Psoas muscle (tissue), 8 donors: ENCODE data around the gene CCDC183. TPM values are rescaled to one million over a fixed set of nuclear protein-coding genes. Genes with fewer than 3 reads are reported as not detected.
A peak's percentile ranks its signal among the peaks of the same experiment; 100 is the strongest.
"Not testable (repeated sequence)": the region's sequence is repeated elsewhere in the genome, so short reads cannot be mapped to it uniquely, and the experiment has no call there.

Experiments used
- ATAC-seq, 4 donors: fragments of 200-7000 bp; cut with Tn5 transposase; one replicate each; pipeline ENCODE4 v1.9.1; 2020; ENCODE audit warnings: moderate library complexity in 3 of 4, mild to moderate bottlenecking in 2 of 4
- DNase-seq, 2 donors: peaks; one replicate each; pipeline ENCODE4 v3.0.0-alpha.2; 2020
- H3K27ac ChIP-seq: fragments of 200-600 bp; one replicate; pipeline ENCODE4 v1.8.0; 2022
- H3K27me3 ChIP-seq, 3 donors: fragments of 200-600 bp in 1 of 3; one replicate each; pipeline versions ENCODE4 v1.6.1 to v1.8.0; 2013 to 2022; ENCODE audit warnings: low read length in 2 of 3, mild to moderate bottlenecking in 2 of 3, moderate library complexity in 1 of 3; ENCODE audit not compliant: insufficient read depth in 3 of 3
- H3K36me3 ChIP-seq, 2 donors: fragments of 200-600 bp in 1 of 2; one replicate each; pipeline versions ENCODE4 v1.6.1 to v1.8.0; 2013 to 2022; ENCODE audit warnings: low read depth in 1 of 2, mild to moderate bottlenecking in 1 of 2, moderate library complexity in 1 of 2; ENCODE audit not compliant: insufficient read depth in 1 of 2
- H3K4me1 ChIP-seq: fragments of 200-600 bp; one replicate; pipeline ENCODE4 v1.8.0; 2022
- H3K4me3 ChIP-seq: fragments of 200-600 bp; one replicate; pipeline ENCODE4 v1.8.0; 2022; ENCODE audit warnings: mild to moderate bottlenecking
- H3K9me3 ChIP-seq: fragments of 200-600 bp; one replicate; pipeline ENCODE4 v1.8.0; 2022
- WGBS, 3 donors: extraction: QIAGEN DNeasy Blood & Tissue Kit; methylation state at CpG; one replicate each; pipeline versions ENCODE4 v1.1.6 to v1.1.7; 2013; 5-methylcytosine and 5-hydroxymethylcytosine counted together
- intact Hi-C, 2 donors: fragments of 100-400 bp; cut with DNase I; formaldehyde crosslinking; loops; one replicate each; pipeline versions ENCODE4 v1.11.0 to v1.14.2; 2022
- polyA plus RNA-seq, 3 donors: library from polyadenylated mRNA; stranded (reverse); fragments of 200-250 nt; gene quantifications; one replicate each; pipeline ENCODE4 v1.2.3, GENCODE V29; 2013
- total RNA-seq, 4 donors: library from RNA; stranded (reverse); fragmentation: NEBNext Ultra II Directional in 2 of 4; extraction: Animal tissue kit (Norgen Biotek cat#: 25700) in 2 of 4; gene quantifications; one replicate each; pipeline versions ENCODE4 v1.2.1 to v1.2.4, GENCODE V29; 2021 to 2023
- TF ChIP-seq, protein P1 (sequence below): fragments of 200-600 bp; IDR thresholded peaks from one replicate; pipeline ENCODE4 v1.8.0; 2022; ENCODE audit warnings: antibody characterized with exemption
- donor health status: healthy with polysubstance abuse.
- donor health status: DM: no; HTN: no; CAD: no; lungs with moderate emphysema.
- donor health status: Bipolar disorder and iron deficiency.
- donor health status: healthy.
- donor health status: DM: yes; HTN: yes; CAD: no.
- donor health status: DM: no; HTN: no; CAD: no.
- donor health status: DM: no; HTN: no; CAD: no.
- donor health status: DM: yes; HTN: yes; CAD: no.

Gene CCDC183
- total and polyA plus RNA-seq, 7 donors = 0.03 to 0.08 TPM; not detected in 5

DNA sequence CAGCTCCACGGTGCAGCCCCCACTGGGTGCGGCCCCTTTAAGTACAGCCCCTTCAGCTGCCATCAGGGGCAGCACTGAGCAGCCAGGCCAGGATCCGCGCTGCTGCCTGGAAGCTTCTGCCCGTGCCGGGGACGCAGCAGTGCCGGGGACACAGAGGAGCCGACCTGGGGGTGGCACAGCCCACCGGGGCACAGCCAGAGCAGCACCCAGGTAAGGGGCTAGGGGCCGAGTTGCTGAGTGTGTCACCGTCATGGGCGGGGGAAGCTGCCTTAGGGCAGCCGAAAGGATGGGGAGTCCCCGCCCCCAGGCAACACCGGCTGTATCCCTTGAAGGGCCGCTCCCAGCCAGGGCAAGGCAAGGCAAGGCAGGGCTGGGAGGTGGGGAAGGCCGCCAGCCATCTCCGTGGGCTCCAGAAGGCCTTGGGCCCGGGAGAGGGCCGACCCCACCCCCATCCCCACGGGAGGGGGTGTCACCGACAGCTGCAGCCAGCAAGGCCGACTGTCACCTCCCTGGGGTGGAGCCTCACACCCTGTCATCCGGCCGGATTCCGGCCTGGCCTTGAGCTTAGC, 46.3 kb downstream of the CCDC183 start, which contains the start of gene AJM1:
AJM1 (plus strand) TSS at position 99 of the 569 bp plus-strand sequence. CDS start 1,937 bp downstream, outside the sequence.
- 0 to 4% (median 1%) methylated on average over 20 to 24 of the region's 27 CpGs for WGBS, 3 donors
- H3K4me3 ChIP-seq = peak within 1 kb of the TSS; percentile 63
- H3K27ac ChIP-seq = peak within 1 kb of the TSS; percentile 43
- intact Hi-C loops = loop anchor here in 1 of 2 donors (10.0 kb wide), 1 partner anchor 182 kb away; the partner anchor contains the start of gene ABCA2
- peaks cover 0 to 24% (median 8%) of the 10 kb centered on the region in 3 donors for H3K27me3 ChIP-seq
- H3K4me1 ChIP-seq = peaks cover 13% of the 10 kb centered on the region
- TF ChIP-seq, protein P1, sequence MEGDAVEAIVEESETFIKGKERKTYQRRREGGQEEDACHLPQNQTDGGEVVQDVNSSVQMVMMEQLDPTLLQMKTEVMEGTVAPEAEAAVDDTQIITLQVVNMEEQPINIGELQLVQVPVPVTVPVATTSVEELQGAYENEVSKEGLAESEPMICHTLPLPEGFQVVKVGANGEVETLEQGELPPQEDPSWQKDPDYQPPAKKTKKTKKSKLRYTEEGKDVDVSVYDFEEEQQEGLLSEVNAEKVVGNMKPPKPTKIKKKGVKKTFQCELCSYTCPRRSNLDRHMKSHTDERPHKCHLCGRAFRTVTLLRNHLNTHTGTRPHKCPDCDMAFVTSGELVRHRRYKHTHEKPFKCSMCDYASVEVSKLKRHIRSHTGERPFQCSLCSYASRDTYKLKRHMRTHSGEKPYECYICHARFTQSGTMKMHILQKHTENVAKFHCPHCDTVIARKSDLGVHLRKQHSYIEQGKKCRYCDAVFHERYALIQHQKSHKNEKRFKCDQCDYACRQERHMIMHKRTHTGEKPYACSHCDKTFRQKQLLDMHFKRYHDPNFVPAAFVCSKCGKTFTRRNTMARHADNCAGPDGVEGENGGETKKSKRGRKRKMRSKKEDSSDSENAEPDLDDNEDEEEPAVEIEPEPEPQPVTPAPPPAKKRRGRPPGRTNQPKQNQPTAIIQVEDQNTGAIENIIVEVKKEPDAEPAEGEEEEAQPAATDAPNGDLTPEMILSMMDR = peak; percentile 84
- H3K36me3 ChIP-seq = peaks cover 0 to 26% of the 10 kb centered on the region in 2 donors
- not testable (repeated sequence) for H3K9me3 ChIP-seq
- ATAC-seq (peak; percentile 77 to 90 (median 81)), DNase-seq (peak; percentile 81 to 87)

DNA sequence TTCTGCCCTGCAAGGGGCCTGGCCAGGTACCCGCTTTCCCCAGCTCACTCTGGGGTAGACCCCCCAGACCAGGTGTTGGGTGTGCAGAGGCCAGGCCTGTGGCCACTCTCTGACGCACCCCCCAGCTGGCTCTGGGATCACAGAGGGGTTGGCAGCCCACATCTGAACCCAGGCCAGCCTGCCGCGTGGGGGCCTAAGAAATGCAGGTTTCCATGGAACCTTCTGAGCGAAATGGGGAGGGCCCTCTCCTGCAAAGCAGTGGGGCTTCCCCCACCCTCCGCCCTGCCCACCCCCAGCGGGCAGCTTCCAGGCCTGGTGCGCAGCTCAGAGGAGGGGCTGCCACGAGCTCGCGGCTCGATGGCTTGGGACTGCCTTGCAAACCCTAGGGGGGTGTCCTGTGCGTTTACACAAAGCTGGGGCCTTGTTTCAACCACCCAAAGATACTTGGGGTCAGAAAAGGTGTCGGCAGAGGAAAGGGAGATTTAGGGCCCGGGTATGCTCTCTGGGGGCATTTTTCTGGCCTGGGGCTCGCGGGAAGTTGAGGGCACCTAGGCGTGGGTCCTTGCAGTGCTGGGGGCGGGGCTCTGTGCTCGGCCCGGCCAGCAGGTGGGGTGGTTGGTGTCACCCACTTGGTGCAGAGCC, 47.1 kb downstream of the CCDC183 start:
- Histone ChIP-seq H3K27me3 (peaks cover 0 to 24% (median 8%) of the 10 kb centered on the region in 3 donors), H3K4me1 (peaks cover 13% of the 10 kb centered on the region), H3K36me3 (peaks cover 0 to 21% of the 10 kb centered on the region in 2 donors), H3K4me3 (peak overlapping the region; percentile 63)
- not testable (repeated sequence) for DNase-seq, H3K27ac ChIP-seq, H3K9me3 ChIP-seq
- intact Hi-C loops = loop anchor here in 1 of 2 donors (10.0 kb wide), 1 partner anchor 182 kb away; the partner anchor contains the start of gene ABCA2
- 12 to 21% (median 14%) methylated on average over 16 to 21 of the region's 21 CpGs for WGBS, 3 donors
- ATAC-seq = peak in 3 of 4 donors; percentile 23 to 35 (median 23)

DNA sequence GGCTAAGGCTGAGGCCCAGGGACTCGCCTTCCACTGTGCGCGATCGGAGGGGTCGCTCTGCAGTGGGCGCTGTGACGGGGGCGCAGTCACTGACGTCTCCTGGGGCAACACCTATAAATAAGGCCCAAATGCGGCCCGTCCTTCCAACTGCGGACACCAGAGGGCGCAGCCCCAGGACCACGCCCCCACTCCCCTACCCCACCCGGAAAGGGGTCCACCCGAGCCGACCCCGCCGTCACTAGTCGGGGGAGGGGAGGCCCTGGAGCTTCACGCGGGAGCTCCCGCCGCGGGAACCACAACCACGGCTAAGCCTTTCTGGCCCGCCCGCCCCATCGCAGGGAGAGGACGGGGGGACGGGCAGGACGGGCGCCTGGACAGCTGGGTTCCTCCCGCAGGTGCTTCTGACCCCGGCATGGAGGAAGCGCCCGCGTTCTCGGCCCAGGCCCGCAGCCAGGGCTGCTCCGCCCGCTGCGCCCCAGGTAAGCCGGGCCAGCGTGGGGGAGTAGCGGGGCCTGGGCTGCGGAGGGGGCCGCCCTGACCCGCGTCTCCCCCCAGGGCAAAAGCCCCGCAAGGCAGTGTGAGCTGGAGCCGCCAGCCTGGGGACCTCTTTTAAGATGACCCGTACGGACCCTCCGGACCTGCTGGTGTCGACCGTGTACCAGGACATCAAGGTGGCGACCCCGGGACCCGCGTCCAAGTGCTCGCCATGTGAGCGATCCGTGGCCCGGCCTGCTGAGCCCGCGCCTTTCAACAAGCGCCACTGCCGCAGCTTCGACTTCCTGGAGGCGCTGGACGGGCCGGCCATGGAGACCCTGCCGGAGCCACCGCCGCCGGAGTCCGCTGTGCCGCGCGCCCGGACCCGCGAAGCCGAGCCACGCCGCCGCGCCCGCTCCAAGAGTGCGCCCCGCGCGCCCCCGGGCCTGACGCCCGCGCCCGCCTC, 47.9 kb downstream of the CCDC183 start:
- peaks cover 13% of the 10 kb centered on the region for H3K4me1 ChIP-seq
- H3K36me3 ChIP-seq = peaks cover 0 to 13% of the 10 kb centered on the region in 2 donors
- not testable (repeated sequence) for H3K9me3 ChIP-seq, H3K27ac ChIP-seq
- WGBS, 3 donors = 17 to 25% (median 22%) methylated on average over 69 to 99 of the region's 99 CpGs
- peak; percentile 5 to 38 (median 10) for ATAC-seq
- intact Hi-C loops = loop anchor here in 1 of 2 donors (10.0 kb wide), 1 partner anchor 181 kb away; the partner anchor contains the start of gene ABCA2
- peaks cover 0 to 24% (median 8%) of the 10 kb centered on the region in 3 donors for H3K27me3 ChIP-seq
- peak overlapping the region; percentile 63 for H3K4me3 ChIP-seq
- TF ChIP-seq, protein P1 = peak; percentile 61
- DNase-seq = peak in 1 of 2 donors; percentile 79

DNA sequence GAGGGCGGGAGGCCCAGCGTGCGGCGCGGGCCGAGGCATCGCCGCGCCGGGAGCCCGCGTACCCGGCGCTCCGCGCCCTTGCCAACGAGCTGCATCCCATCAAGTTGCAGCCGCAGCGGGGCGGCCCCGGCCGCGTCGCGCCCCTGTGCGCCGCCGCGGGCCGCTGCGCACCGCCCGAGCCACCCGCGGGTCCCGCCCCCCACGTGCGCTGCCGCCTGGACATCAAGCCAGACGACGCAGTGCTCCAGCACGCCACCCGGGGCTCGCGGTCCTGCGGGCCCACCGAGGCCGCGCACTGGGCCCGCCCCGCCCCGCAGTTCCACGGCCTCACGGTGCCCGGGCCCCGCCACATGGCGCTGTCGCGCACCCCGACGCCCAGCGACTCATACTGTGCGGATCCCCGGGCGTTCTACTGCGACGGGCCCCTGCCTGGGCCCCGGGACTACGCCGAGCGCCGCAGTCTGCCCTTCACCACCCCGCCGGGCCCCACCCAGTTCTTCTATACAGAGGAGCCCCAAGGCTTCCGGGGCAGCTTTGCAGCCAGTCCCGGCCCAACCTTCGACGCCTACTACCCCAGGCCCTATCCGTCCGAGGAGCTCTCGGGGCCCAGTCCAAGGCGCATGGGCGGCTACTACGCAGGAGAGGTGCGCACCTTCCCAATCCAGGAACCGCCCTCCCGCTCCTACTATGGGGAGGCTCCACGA, 48.8 kb downstream of the CCDC183 start:
- peaks cover 16% of the 10 kb centered on the region for H3K4me1 ChIP-seq
- intact Hi-C loops = loop anchor here (5.0 to 10.0 kb wide), 5 partner anchors 82 to 182 kb away; partner anchors contain the start of genes ABCA2 (in 2 of the 2), C8G (in 1 of the 2) and FBXW5 (in 1 of the 2)
- H3K27ac ChIP-seq = no peak overlapping the region
- TF ChIP-seq, protein P1 = no peak
- 43 to 57% (median 48%) methylated on average over 56 to 88 of the region's 88 CpGs for WGBS, 3 donors
- no peak overlapping the region for H3K4me3 ChIP-seq
- H3K36me3 ChIP-seq = peaks cover 0 to 5% of the 10 kb centered on the region in 2 donors
- no peaks in the 10 kb centered on the region for H3K9me3 ChIP-seq
- no peak for DNase-seq
- H3K27me3 ChIP-seq = peaks cover 0 to 24% (median 8%) of the 10 kb centered on the region in 3 donors
- ATAC-seq = no peak
